PC-3 (cell line): ENCODE results near the gene FNDC10. TPM values are rescaled to one million over a fixed set of nuclear protein-coding genes. Genes with fewer than 3 reads are reported as not detected.
A peak's percentile ranks its signal among the peaks of the same experiment; 100 is the strongest.

ENCODE experiments used
- ATAC-seq: fragments of 200-7000 bp; cut with Tn5 transposase; 2 replicates; pipeline ENCODE4 v1.9.1; 2020; ENCODE audit warnings: mild to moderate bottlenecking, moderate library complexity
- BruUV-seq: library from RNA; stranded (reverse); fragments of 400-500 nt; replicated peaks from 2 replicates; lab custom pipeline; 2021; lab: Mats Ljungman, UMichigan
- CTCF ChIA-PET: fragments of 300-600 bp; sonication (Branson Sonifier 250); formaldehyde crosslinking; loops from one replicate; lab custom pipeline; 2022; ENCODE audit warnings: antibody characterized with exemption; lab: Charles Lee
- POLR2A ChIA-PET: fragments of 300-600 bp; sonication (Branson Sonifier 250); formaldehyde crosslinking; loops from one replicate; lab custom pipeline; 2022; ENCODE audit warnings: antibody characterized with exemption; ENCODE audit not compliant: unreplicated experiment; lab: Charles Lee
- DNase-seq: peaks from one replicate; pipeline ENCODE4 v3.0.0-alpha.2; 2015
- H2AFZ ChIP-seq: fragments of 300-600 bp; sonication (generic); 2 replicates; pipeline ENCODE4 v1.6.0; 2016; ENCODE audit warnings: antibody characterized with exemption, low read length
- H3F3A ChIP-seq: fragments of 300-600 bp; sonication (generic); one replicate; pipeline ENCODE4 v1.6.0; 2017; ENCODE audit warnings: antibody characterized with exemption, low read length, control low read depth, mild to moderate bottlenecking; ENCODE audit not compliant: unreplicated experiment
- H3K27ac ChIP-seq: fragments of 300-600 bp; sonication (generic); 2 replicates; pipeline ENCODE4 v1.5.1; 2016; ENCODE audit warnings: mild to moderate bottlenecking, low read length
- H3K27me3 ChIP-seq: fragments of 300-600 bp; sonication (generic); 2 replicates; pipeline ENCODE4 v1.6.1; 2016; ENCODE audit warnings: low read length, mixed read lengths
- H3K36me3 ChIP-seq: fragments of 300-600 bp; sonication (generic); 2 replicates; pipeline ENCODE4 v1.6.1; 2016; ENCODE audit warnings: low read depth, mixed run types, low read length, mixed read lengths
- H3K4me1 ChIP-seq: fragments of 300-600 bp; sonication (generic); 2 replicates; pipeline ENCODE4 v1.5.1; 2016; ENCODE audit warnings: low read length; ENCODE audit not compliant: insufficient read depth
- H3K4me2 ChIP-seq: fragments of 300-600 bp; sonication (generic); 2 replicates; pipeline ENCODE4 v1.6.0; 2016; ENCODE audit warnings: low read length
- H3K4me3 ChIP-seq: fragments of 300-600 bp; sonication (generic); 2 replicates; pipeline ENCODE4 v1.5.1; 2016; ENCODE audit warnings: mild to moderate bottlenecking, low read length, mixed read lengths
- H3K79me2 ChIP-seq: fragments of 300-600 bp; sonication (generic); 2 replicates; pipeline ENCODE4 v1.6.1; 2017; ENCODE audit warnings: low read length, mixed read lengths
- H3K9ac ChIP-seq: fragments of 300-600 bp; sonication (generic); 2 replicates; pipeline ENCODE4 v1.6.0; 2016; ENCODE audit warnings: mild to moderate bottlenecking, low read length
- H3K9me2 ChIP-seq: fragments of 300-600 bp; sonication (generic); replicated peaks from 2 replicates; pipeline ENCODE4 v1.6.1; 2016; ENCODE audit warnings: mixed run types, low read length, mixed read lengths
- H3K9me3 ChIP-seq: fragments of 300-600 bp; sonication (generic); 2 replicates; pipeline ENCODE4 v1.6.1; 2016; ENCODE audit warnings: low read length, mixed read lengths
- H4K20me1 ChIP-seq: fragments of 300-600 bp; sonication (generic); 2 replicates; pipeline ENCODE4 v1.6.1; 2016; ENCODE audit warnings: low read length, mixed read lengths
- CTCF ChIP-seq: fragments of 300-600 bp; sonication (generic); conservative IDR thresholded peaks from 2 replicates; pipeline ENCODE4 v1.5.1; 2017; ENCODE audit warnings: antibody characterized with exemption, low read depth, mild to moderate bottlenecking, low read length
- EZH2 ChIP-seq: fragments of 300-600 bp; sonication (generic); IDR thresholded peaks from one replicate; pipeline ENCODE4 v1.6.1; 2017; ENCODE audit warnings: antibody characterized with exemption, mild to moderate bottlenecking, low read length; ENCODE audit not compliant: unreplicated experiment
- EZH2phosphoT487 ChIP-seq: fragments of 300-600 bp; sonication (generic); IDR thresholded peaks from 2 replicates; pipeline ENCODE4 v1.6.1; 2018; ENCODE audit warnings: mild to moderate bottlenecking, antibody characterized with exemption, low read length, borderline replicate concordance
- intact Hi-C: fragments of 100-400 bp; cut with micrococcal nuclease; formaldehyde crosslinking; loops from 2 replicates; pipeline ENCODE4 v1.9.0; 2023
- total RNA-seq: library from RNA; depleted of rRNA; stranded (reverse); fragments of >200 nt; gene quantifications from 2 replicates; pipeline ENCODE4 v1.2.3, GENCODE V29; 2014

The FNDC10 gene
- total RNA-seq, 1 experiment from 2014 or later: 8.8 TPM

DNA sequence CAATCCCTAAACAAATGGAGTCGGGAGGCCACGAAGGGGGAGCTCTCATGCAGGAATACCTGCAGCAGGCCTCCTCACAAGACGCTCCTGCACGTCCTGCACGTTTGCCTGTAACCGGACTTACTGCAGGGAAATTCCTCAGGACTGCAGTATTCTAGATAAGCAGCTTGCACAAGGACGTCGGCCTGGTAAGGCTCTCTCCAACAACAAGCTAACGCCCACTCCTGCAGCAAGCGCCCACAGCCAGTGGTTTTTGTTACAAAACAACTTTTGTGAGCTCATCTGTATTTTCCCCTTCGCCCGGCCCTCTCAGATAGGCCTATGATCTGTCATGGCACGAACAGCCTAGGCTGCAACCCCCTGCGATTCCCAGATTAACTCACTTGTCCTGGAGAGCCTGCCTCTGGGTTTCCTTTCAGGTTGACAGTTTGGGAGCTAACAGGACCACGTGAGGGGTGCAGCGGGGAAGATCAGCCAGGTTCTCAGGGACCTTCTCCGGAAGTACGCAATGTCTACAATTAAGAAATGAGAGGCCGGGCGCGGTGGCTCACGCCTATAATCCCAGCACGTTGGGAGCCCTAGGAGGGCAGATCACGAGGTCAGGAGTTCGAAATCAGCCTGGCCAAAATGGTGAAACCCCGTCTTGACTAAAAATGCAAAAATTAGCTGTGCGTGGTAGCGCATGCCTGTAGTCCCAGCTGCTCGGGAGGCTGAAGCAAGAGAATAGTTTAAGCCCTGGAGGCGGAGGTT lies 14.4 kb upstream of the FNDC10 start:
- POLR2A ChIA-PET: interaction anchor here (0.5 to 0.7 kb wide), 4 partner anchors 103 to 919 kb away, joined by 3 to 6 read pairs (median 4); partner anchors contain the start of genes MORN1 and RER1
- H3K4me2 ChIP-seq: peak overlapping the region; percentile 84
- H3K27ac ChIP-seq: peak overlapping the region; percentile 97
- peaks cover 28% of the 10 kb centered on the region for H3K4me1 ChIP-seq
- H3K4me3 ChIP-seq: peak overlapping the region; percentile 94
- H3K79me2 ChIP-seq: peaks cover 39% of the 10 kb centered on the region
- peaks cover 4% of the 10 kb centered on the region for H3F3A ChIP-seq
- no peaks in the 10 kb centered on the region; the same call in 1 of the 2 replicates for H3K36me3 ChIP-seq
- DNase-seq: peak; percentile 83
- H3K9me2 ChIP-seq: no peaks in the 10 kb centered on the region
- TSS peak; percentile 52 for BruUV-seq
- no peaks in the 10 kb centered on the region for H3K27me3 ChIP-seq
- H3K9me3 ChIP-seq: no peaks in the 10 kb centered on the region
- peaks cover 12% of the 10 kb centered on the region; the same call in 1 of the 2 replicates for H4K20me1 ChIP-seq
- TF ChIP-seq EZH2 (no peak), CTCF (no peak), EZH2phosphoT487 (no peak)
- peak overlapping the region; percentile 98 for H3K9ac ChIP-seq
- peak; percentile 0; the same call in 1 of the 2 replicates for ATAC-seq
- H2AFZ ChIP-seq: peak overlapping the region; percentile 78
- CTCF ChIA-PET: interaction anchor here (1.0 kb wide), 1 partner anchor 632 kb away, joined by 4 read pairs; the partner anchor contains the start of gene PERM1
- intact Hi-C loops: loop anchor here (10.0 kb wide), 1 partner anchor 550 kb away; no protein-coding TSS in a partner anchor

DNA sequence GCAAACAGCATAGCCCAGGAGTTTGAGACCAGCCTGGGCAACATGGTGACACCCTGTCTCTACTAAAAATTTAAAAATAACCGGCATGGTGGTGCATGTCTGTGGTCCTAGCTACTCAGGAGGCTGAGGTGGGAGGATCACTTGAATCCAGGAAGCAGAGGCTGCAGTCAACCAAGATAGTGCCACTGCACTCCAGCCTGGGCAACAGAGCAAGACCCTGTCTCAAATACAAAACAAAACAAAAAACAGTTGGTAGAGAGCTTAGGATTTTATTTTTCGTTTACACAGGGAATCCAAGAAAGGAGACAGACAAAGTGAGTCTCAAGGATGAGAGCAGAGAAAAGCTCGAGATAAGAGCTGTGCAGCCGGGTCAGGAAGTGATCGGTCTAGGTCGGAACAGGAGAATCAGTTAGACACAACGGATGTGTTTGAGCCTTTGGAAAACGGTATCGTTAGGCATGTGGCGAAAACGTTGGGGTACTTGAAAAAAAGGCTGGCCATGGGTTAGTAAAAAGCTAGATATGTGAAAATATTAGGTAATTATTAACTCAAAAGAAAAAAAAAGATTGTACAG lies 13.7 kb upstream of the FNDC10 start:
- no peak for TF ChIP-seq EZH2
- no peak for TF ChIP-seq EZH2phosphoT487
- no peak for TF ChIP-seq CTCF
- Histone ChIP-seq H3K4me1 (peaks cover 28% of the 10 kb centered on the region), H3K27me3 (no peaks in the 10 kb centered on the region), H3K9me3 (no peaks in the 10 kb centered on the region), H3K79me2 (peaks cover 39% of the 10 kb centered on the region), H3K9me2 (no peaks in the 10 kb centered on the region), H3K4me3 (peak overlapping the region; percentile 94), H3K27ac (peak overlapping the region; percentile 97), H3F3A (peaks cover 4% of the 10 kb centered on the region), H3K4me2 (peak overlapping the region; percentile 84), H2AFZ (peak overlapping the region; percentile 78), H3K9ac (peak overlapping the region; percentile 98), H4K20me1 (peaks cover 12% of the 10 kb centered on the region; the same call in 1 of the 2 replicates), H3K36me3 (no peaks in the 10 kb centered on the region; the same call in 1 of the 2 replicates)
- POLR2A ChIA-PET: interaction anchor here (0.5 to 0.7 kb wide), 3 partner anchors 102 to 919 kb away, joined by 3 to 6 read pairs (median 4); no protein-coding TSS in a partner anchor
- DNase-seq (no peak), ATAC-seq (no peak)
- no TSS peak for BruUV-seq
- intact Hi-C loops: loop anchor here (10.0 kb wide), 1 partner anchor 549 kb away; no protein-coding TSS in a partner anchor
- CTCF ChIA-PET: no interaction called here
